Thyroid gland (tissue), 4 donors: ENCODE results near the gene TMEM200B.

ENCODE experiments used
- CTCF ChIP-seq, 6 experiments: fragments of 200-600 bp in 3 of 6; fragments of 450-650 bp in 3 of 6; sonication (generic) in 3 of 6; IDR thresholded peaks; one replicate each; pipeline ENCODE4 v1.5.1; 2016 to 2019; ENCODE audit warnings: antibody characterized with exemption in 6 of 6, mild to moderate bottlenecking in 2 of 6, inconsistent platforms in 1 of 6, moderate library complexity in 1 of 6
- POLR2A ChIP-seq, 2 donors: fragments of 450-650 bp; IDR thresholded peaks; one replicate each; pipeline ENCODE4 v1.6.1; 2017; ENCODE audit warnings: antibody characterized with exemption in 2 of 2, mild to moderate bottlenecking in 2 of 2, moderate library complexity in 1 of 2

GRCh38 chr1:29082519-29082918, 41.2 kb downstream of the TMEM200B start:
- TF ChIP-seq CTCF (IDR thresholded peaks at IDR 0.05) (no peak), POLR2A (IDR thresholded peaks at IDR 0.05) (no peak)
